PC-3 (cell line): ENCODE data around the gene UBAP2. TPM values are rescaled to one million over a fixed set of nuclear protein-coding genes. Genes with fewer than 3 reads are reported as not detected.
A peak's percentile ranks its signal among the peaks of the same experiment; 100 is the strongest.

Experiments
- ATAC-seq: fragments of 200-7000 bp; cut with Tn5 transposase; 2 replicates; pipeline ENCODE4 v1.9.1; 2020; ENCODE audit warnings: mild to moderate bottlenecking, moderate library complexity
- BruUV-seq: library from RNA; stranded (reverse); fragments of 400-500 nt; replicated peaks from 2 replicates; lab custom pipeline; 2021; lab: Mats Ljungman, UMichigan
- CTCF ChIA-PET: fragments of 300-600 bp; sonication (Branson Sonifier 250); formaldehyde crosslinking; loops from one replicate; lab custom pipeline; 2022; ENCODE audit warnings: antibody characterized with exemption; lab: Charles Lee
- POLR2A ChIA-PET: fragments of 300-600 bp; sonication (Branson Sonifier 250); formaldehyde crosslinking; loops from one replicate; lab custom pipeline; 2022; ENCODE audit warnings: antibody characterized with exemption; ENCODE audit not compliant: unreplicated experiment; lab: Charles Lee
- DNase-seq: peaks from one replicate; pipeline ENCODE4 v3.0.0-alpha.2; 2015
- H2AFZ ChIP-seq: fragments of 300-600 bp; sonication (generic); 2 replicates; pipeline ENCODE4 v1.6.0; 2016; ENCODE audit warnings: antibody characterized with exemption, low read length
- H3F3A ChIP-seq: fragments of 300-600 bp; sonication (generic); one replicate; pipeline ENCODE4 v1.6.0; 2017; ENCODE audit warnings: antibody characterized with exemption, low read length, control low read depth, mild to moderate bottlenecking; ENCODE audit not compliant: unreplicated experiment
- H3K27ac ChIP-seq: fragments of 300-600 bp; sonication (generic); 2 replicates; pipeline ENCODE4 v1.5.1; 2016; ENCODE audit warnings: mild to moderate bottlenecking, low read length
- H3K27me3 ChIP-seq: fragments of 300-600 bp; sonication (generic); 2 replicates; pipeline ENCODE4 v1.6.1; 2016; ENCODE audit warnings: low read length, mixed read lengths
- H3K36me3 ChIP-seq: fragments of 300-600 bp; sonication (generic); 2 replicates; pipeline ENCODE4 v1.6.1; 2016; ENCODE audit warnings: low read depth, mixed run types, low read length, mixed read lengths
- H3K4me1 ChIP-seq: fragments of 300-600 bp; sonication (generic); 2 replicates; pipeline ENCODE4 v1.5.1; 2016; ENCODE audit warnings: low read length; ENCODE audit not compliant: insufficient read depth
- H3K4me2 ChIP-seq: fragments of 300-600 bp; sonication (generic); 2 replicates; pipeline ENCODE4 v1.6.0; 2016; ENCODE audit warnings: low read length
- H3K4me3 ChIP-seq: fragments of 300-600 bp; sonication (generic); 2 replicates; pipeline ENCODE4 v1.5.1; 2016; ENCODE audit warnings: mild to moderate bottlenecking, low read length, mixed read lengths
- H3K79me2 ChIP-seq: fragments of 300-600 bp; sonication (generic); 2 replicates; pipeline ENCODE4 v1.6.1; 2017; ENCODE audit warnings: low read length, mixed read lengths
- H3K9ac ChIP-seq: fragments of 300-600 bp; sonication (generic); 2 replicates; pipeline ENCODE4 v1.6.0; 2016; ENCODE audit warnings: mild to moderate bottlenecking, low read length
- H3K9me2 ChIP-seq: fragments of 300-600 bp; sonication (generic); replicated peaks from 2 replicates; pipeline ENCODE4 v1.6.1; 2016; ENCODE audit warnings: mixed run types, low read length, mixed read lengths
- H3K9me3 ChIP-seq: fragments of 300-600 bp; sonication (generic); 2 replicates; pipeline ENCODE4 v1.6.1; 2016; ENCODE audit warnings: low read length, mixed read lengths
- H4K20me1 ChIP-seq: fragments of 300-600 bp; sonication (generic); 2 replicates; pipeline ENCODE4 v1.6.1; 2016; ENCODE audit warnings: low read length, mixed read lengths
- EZH2 ChIP-seq: fragments of 300-600 bp; sonication (generic); IDR thresholded peaks from one replicate; pipeline ENCODE4 v1.6.1; 2017; ENCODE audit warnings: antibody characterized with exemption, mild to moderate bottlenecking, low read length; ENCODE audit not compliant: unreplicated experiment
- EZH2phosphoT487 ChIP-seq: fragments of 300-600 bp; sonication (generic); IDR thresholded peaks from 2 replicates; pipeline ENCODE4 v1.6.1; 2018; ENCODE audit warnings: mild to moderate bottlenecking, antibody characterized with exemption, low read length, borderline replicate concordance
- intact Hi-C: fragments of 100-400 bp; cut with micrococcal nuclease; formaldehyde crosslinking; loops from 2 replicates; pipeline ENCODE4 v1.9.0; 2023
- total RNA-seq: library from RNA; depleted of rRNA; stranded (reverse); fragments of >200 nt; gene quantifications from 2 replicates; pipeline ENCODE4 v1.2.3, GENCODE V29; 2014
- TF ChIP-seq, protein P1 (sequence below): fragments of 300-600 bp; sonication (generic); conservative IDR thresholded peaks from 2 replicates; pipeline ENCODE4 v1.5.1; 2017; ENCODE audit warnings: antibody characterized with exemption, low read depth, mild to moderate bottlenecking, low read length

UBAP2 gene
- total RNA-seq, 1 experiment from 2014 or later = 12.6 TPM

DNA sequence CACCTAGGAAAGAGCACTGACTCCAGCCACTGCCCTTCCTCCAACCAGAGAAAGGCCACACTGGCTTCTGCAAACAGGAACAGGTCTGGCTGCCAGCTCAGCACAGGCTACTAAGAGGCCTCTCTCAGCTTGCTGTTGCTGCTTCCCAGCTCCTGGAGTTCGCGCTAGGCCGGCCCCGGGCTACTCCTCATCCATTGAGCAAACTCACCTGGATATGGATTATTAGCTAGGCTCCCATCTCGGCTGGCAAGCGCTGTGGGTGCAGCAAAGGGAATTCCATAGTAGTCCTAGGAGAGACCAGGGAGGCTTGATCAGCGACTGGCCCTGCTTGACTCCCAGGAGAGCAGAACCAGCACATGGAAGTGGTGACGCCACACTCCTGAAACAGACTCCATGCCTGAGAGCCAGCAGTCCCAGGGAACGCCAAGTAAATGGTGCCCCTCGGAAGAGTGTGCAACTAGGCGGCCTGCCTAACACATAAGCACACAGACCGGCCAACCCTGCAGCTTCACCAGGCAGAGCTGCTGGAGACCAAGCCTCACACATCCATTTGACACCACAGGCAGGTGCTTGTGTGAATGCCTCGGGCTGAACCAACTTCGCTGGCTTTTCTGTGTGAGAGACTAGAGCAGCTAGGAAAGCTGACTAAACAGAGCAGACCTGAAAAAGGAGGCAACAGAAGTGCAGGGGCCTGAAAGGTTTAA lies 124.5 kb downstream of the UBAP2 start:
- Histone ChIP-seq H3F3A (no peaks in the 10 kb centered on the region), H3K36me3 (peaks cover 44% of the 10 kb centered on the region), H3K9ac (no peak overlapping the region), H3K27me3 (no peaks in the 10 kb centered on the region), H2AFZ (no peak overlapping the region), H3K9me2 (no peaks in the 10 kb centered on the region), H3K79me2 (no peaks in the 10 kb centered on the region), H3K27ac (no peak overlapping the region), H3K4me2 (no peak overlapping the region), H3K4me1 (no peaks in the 10 kb centered on the region), H3K9me3 (no peaks in the 10 kb centered on the region), H4K20me1 (peaks cover 3% of the 10 kb centered on the region; the same call in 1 of the 2 replicates), H3K4me3 (no peak overlapping the region)
- DNase-seq = no peak
- ChIA-PET CTCF (no interaction called here), POLR2A (no interaction called here)
- 0 out of 2 replicates have a peak, but pooled peaks have one; percentile 23 for ATAC-seq
- intact Hi-C loops = no loop called here
- TF ChIP-seq, protein P1, sequence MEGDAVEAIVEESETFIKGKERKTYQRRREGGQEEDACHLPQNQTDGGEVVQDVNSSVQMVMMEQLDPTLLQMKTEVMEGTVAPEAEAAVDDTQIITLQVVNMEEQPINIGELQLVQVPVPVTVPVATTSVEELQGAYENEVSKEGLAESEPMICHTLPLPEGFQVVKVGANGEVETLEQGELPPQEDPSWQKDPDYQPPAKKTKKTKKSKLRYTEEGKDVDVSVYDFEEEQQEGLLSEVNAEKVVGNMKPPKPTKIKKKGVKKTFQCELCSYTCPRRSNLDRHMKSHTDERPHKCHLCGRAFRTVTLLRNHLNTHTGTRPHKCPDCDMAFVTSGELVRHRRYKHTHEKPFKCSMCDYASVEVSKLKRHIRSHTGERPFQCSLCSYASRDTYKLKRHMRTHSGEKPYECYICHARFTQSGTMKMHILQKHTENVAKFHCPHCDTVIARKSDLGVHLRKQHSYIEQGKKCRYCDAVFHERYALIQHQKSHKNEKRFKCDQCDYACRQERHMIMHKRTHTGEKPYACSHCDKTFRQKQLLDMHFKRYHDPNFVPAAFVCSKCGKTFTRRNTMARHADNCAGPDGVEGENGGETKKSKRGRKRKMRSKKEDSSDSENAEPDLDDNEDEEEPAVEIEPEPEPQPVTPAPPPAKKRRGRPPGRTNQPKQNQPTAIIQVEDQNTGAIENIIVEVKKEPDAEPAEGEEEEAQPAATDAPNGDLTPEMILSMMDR = no peak
- no peak for TF ChIP-seq EZH2phosphoT487
- BruUV-seq = no TSS peak

DNA sequence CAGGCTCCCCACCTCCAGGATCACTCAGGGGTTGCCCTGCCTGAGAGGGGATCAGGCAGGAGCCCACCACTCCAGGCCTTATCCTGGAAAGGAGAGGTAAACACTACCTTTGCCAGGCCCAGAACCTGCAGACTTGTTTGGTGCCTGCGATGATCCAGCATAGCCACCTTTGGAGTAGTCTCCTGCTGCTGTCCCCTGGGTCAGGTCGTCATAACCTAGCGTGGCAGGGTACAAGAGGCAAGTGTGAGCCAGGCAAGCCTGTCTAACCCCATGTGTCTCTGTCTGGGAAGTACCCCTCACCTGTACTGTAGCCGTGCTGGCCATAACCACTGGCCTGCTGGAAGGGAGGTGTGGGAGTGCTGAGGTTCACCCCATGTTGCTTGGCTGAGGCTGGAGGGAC lies 125.6 kb downstream of the UBAP2 start:
- ATAC-seq (no peak), DNase-seq (no peak)
- Histone ChIP-seq H3K36me3 (peaks cover 54% of the 10 kb centered on the region), H2AFZ (no peak overlapping the region), H3K4me2 (no peak overlapping the region), H3K27ac (no peak overlapping the region), H3K9me2 (no peaks in the 10 kb centered on the region), H3K4me3 (no peak overlapping the region), H3F3A (no peaks in the 10 kb centered on the region), H3K9me3 (no peaks in the 10 kb centered on the region), H3K9ac (no peak overlapping the region), H3K4me1 (no peaks in the 10 kb centered on the region), H4K20me1 (peaks cover 3% of the 10 kb centered on the region; the same call in 1 of the 2 replicates), H3K27me3 (no peaks in the 10 kb centered on the region), H3K79me2 (no peaks in the 10 kb centered on the region)
- intact Hi-C loops = no loop called here
- ChIA-PET POLR2A (no interaction called here), CTCF (no interaction called here)
- TF ChIP-seq EZH2phosphoT487 = no peak
- no peak for TF ChIP-seq EZH2
- TF ChIP-seq, protein P1 = no peak
- no TSS peak for BruUV-seq
